ENCODE data around the gene USH2A.

- TF ChIP-seq CTCF (IDR thresholded peaks at IDR 0.05; ENCODE audit: insufficient read depth, low read depth, low read length) (no peak), EZH2 (IDR thresholded peaks at IDR 0.05; ENCODE audit: insufficient read depth, low read length) (no peak)
These were observed 822.4 kb downstream of the USH2A start for GRCh38 chr1:215600867-215601266.
